GM12801 (cell line): ENCODE results near the gene CHN2.

Experiments used
- CTCF ChIP-seq: IDR thresholded peaks from one replicate; pipeline ENCODE4 v1.5.1; 2011; ENCODE audit warnings: control low read depth; ENCODE audit not compliant: insufficient read length; ENCODE audit errors: extremely low read depth

Gene CHN2

GRCh38 chr7:29396563-29396962 is 202.0 kb downstream of the CHN2 start:
- no peak for TF ChIP-seq CTCF

- TF ChIP-seq CTCF = no peak
These were observed 202.8 kb downstream of the CHN2 start for GRCh38 chr7:29397398-29397797.

GRCh38 chr7:29398011-29398410 is 203.4 kb downstream of the CHN2 start:
- TF ChIP-seq CTCF = no peak

- no peak for TF ChIP-seq CTCF
These were observed 205.9 kb downstream of the CHN2 start for GRCh38 chr7:29400437-29400836.

GRCh38 chr7:29401769-29402168 is 207.2 kb downstream of the CHN2 start:
- no peak for TF ChIP-seq CTCF

- TF ChIP-seq CTCF = no peak
These were observed 211.3 kb downstream of the CHN2 start for GRCh38 chr7:29405891-29406290.

- no peak for TF ChIP-seq CTCF
These were observed 211.8 kb downstream of the CHN2 start for GRCh38 chr7:29406366-29406765.

- TF ChIP-seq CTCF = no peak
These were observed 214.3 kb downstream of the CHN2 start for GRCh38 chr7:29408841-29409243.
